GM23338 (cell line): ENCODE results near the gene PPP2R5C.

Experiments
- CREB1 ChIP-seq: fragments of 250-450 bp; sonication (Bioruptor Pico); IDR thresholded peaks from 2 replicates; pipeline ENCODE4 v1.5.0; 2020; ENCODE audit warnings: low read depth, mild to moderate bottlenecking, moderate library complexity
- CTCF ChIP-seq, 2 experiments: fragments of 200-600 bp in 1 of 2; sonication (generic) in 1 of 2; conservative IDR thresholded peaks; 2 replicates each; pipeline versions ENCODE4 v1.5.1 to v1.6.1; 2016 to 2017; ENCODE audit warnings: antibody characterized with exemption in 2 of 2, low read depth in 2 of 2, mild to moderate bottlenecking in 2 of 2, moderate library complexity in 1 of 2
- ETS1 ChIP-seq: IDR thresholded peaks from 2 replicates; pipeline ENCODE4 v1.6.1; 2016; ENCODE audit warnings: antibody characterized with exemption
- EZH2 ChIP-seq: fragments of 200-600 bp; sonication (generic); IDR thresholded peaks from one replicate; pipeline ENCODE4 v1.8.0; 2017; ENCODE audit warnings: antibody characterized with exemption, mild to moderate bottlenecking, low read depth; ENCODE audit not compliant: unreplicated experiment
- EZH2phosphoT487 ChIP-seq: fragments of 200-600 bp; sonication (generic); IDR thresholded peaks from one replicate; pipeline ENCODE4 v1.8.1; 2018; ENCODE audit warnings: antibody characterized with exemption; ENCODE audit not compliant: unreplicated experiment
- JUNB ChIP-seq: IDR thresholded peaks from one replicate; pipeline ENCODE4 v1.6.1; 2016; ENCODE audit warnings: antibody characterized with exemption; ENCODE audit not compliant: unreplicated experiment
- POLR2AphosphoS5 ChIP-seq: IDR thresholded peaks from 2 replicates; pipeline ENCODE4 v1.6.1; 2016; ENCODE audit warnings: antibody characterized with exemption, low read depth
- REST ChIP-seq: IDR thresholded peaks from one replicate; pipeline ENCODE4 v1.6.1; 2018; ENCODE audit warnings: antibody characterized with exemption; ENCODE audit not compliant: unreplicated experiment
- STAT1 ChIP-seq: IDR thresholded peaks from one replicate; pipeline ENCODE4 v1.6.1; 2016; ENCODE audit warnings: antibody characterized with exemption; ENCODE audit not compliant: unreplicated experiment

DNA sequence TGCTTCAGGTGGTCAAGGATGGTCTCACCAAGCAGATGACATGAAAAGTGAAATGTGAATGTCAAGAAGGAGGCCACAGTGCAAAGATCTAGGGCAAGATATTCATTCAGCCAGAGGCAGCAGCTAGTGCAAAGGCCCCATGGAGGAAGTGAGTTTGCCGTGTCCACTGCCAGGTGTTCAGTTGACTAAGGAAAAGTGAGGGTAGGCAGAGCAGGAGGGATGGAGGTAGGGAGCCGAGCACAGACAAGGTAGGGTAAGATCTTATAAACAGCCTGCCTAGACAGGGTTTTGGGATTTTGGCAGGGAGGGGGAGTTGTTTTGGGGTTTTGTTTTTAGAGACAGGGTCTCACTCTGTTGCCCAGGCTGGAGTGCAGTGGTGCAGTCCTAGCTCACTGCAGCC, 11.9 kb downstream of the PPP2R5C start:
- TF ChIP-seq POLR2AphosphoS5 (no peak), JUNB (no peak), EZH2 (no peak), CTCF (conservative IDR thresholded peaks at IDR 0.05; ENCODE audit: low read depth in 2 of 2) (no peak), EZH2phosphoT487 (no peak), CREB1 (no peak), REST (no peak), STAT1 (no peak), ETS1 (no peak)
